GM13977 (cell line): ENCODE data around the gene SUMO3.

Experiments used
- DNase-seq: peaks from one replicate; pipeline ENCODE4 v3.0.0; 2012; ENCODE audit warnings: low spot score
- CTCF ChIP-seq: IDR thresholded peaks from 2 replicates; pipeline ENCODE4 v1.5.1; 2012; ENCODE audit warnings: mild to moderate bottlenecking, control low read depth; ENCODE audit not compliant: insufficient read depth; ENCODE audit errors: extremely low read depth, missing control alignments
- in situ Hi-C: fragments of 300-500 bp; cut with MboI; formaldehyde crosslinking; loops from one replicate; pipeline ENCODE4 v1.12.0; 2022; ENCODE audit warnings: low sequenced_read_pairs, low pct_unique_long_range_greater_than_20kb, mixed read lengths, inconsistent platforms; ENCODE audit not compliant: unreplicated experiment

The SUMO3 gene

GRCh38 chr21:44773291-44773932, 44.5 kb downstream of the SUMO3 start:
- DNase-seq = no peak
- in situ Hi-C loops = loop anchor here (10.0 kb wide), 1 partner anchor 59 kb away; the partner anchor contains the start of gene TSPEAR
- no peak for TF ChIP-seq CTCF

- no peak for DNase-seq
- no peak for TF ChIP-seq CTCF
- in situ Hi-C loops = loop anchor here (10.0 kb wide), 1 partner anchor 57 kb away; the partner anchor contains the start of gene TSPEAR
Measured at GRCh38 chr21:44771896-44772525, 45.9 kb downstream of the SUMO3 start.

- in situ Hi-C loops = no loop called here
- no peak for TF ChIP-seq CTCF
- DNase-seq = no peak
Measured at GRCh38 chr21:44767834-44768831, 49.7 kb downstream of the SUMO3 start.

- in situ Hi-C loops = no loop called here
- no peak for TF ChIP-seq CTCF
- no peak for DNase-seq
Measured at GRCh38 chr21:44766818-44767354, 51.0 kb downstream of the SUMO3 start.

- in situ Hi-C loops = no loop called here
- no peak for DNase-seq
- no peak for TF ChIP-seq CTCF
Measured at GRCh38 chr21:44766014-44766817, 51.6 kb downstream of the SUMO3 start.
